H9 (cell line): ENCODE measurements around the gene EVL. TPM values are rescaled to one million over a fixed set of nuclear protein-coding genes. Genes with fewer than 3 reads are reported as not detected.
"Not testable (repeated sequence)": the region's sequence is repeated elsewhere in the genome, so short reads cannot be mapped to it uniquely, and the experiment has no call there.

Source experiments
- DNase-seq: peaks from one replicate; pipeline ENCODE4 v3.0.0-alpha.2; 2017
- H2AFZ ChIP-seq: one replicate; pipeline ENCODE4 v1.6.1; 2013; ENCODE audit warnings: mild to moderate bottlenecking, low read length, control low read depth, moderate library complexity
- H2AK5ac ChIP-seq: 2 replicates; pipeline ENCODE4 v1.6.1; 2013; ENCODE audit warnings: low read length, control low read depth, mixed read lengths; ENCODE audit not compliant: insufficient read length
- H2BK120ac ChIP-seq: one replicate; pipeline ENCODE4 v1.6.1; 2013; ENCODE audit warnings: low read depth, mild to moderate bottlenecking, low read length, control low read depth, inconsistent platforms; ENCODE audit not compliant: poor library complexity, severe bottlenecking
- H2BK12ac ChIP-seq: 2 replicates; pipeline ENCODE4 v1.6.1; 2013; ENCODE audit warnings: low read length, control low read depth, mixed read lengths, low read depth; ENCODE audit not compliant: insufficient read length
- H2BK15ac ChIP-seq: 2 replicates; pipeline ENCODE4 v1.6.1; 2013; ENCODE audit warnings: low read depth, low read length, control low read depth
- H2BK20ac ChIP-seq: one replicate; pipeline ENCODE4 v1.6.1; 2013; ENCODE audit warnings: low read depth, mild to moderate bottlenecking, low read length, control low read depth, inconsistent platforms; ENCODE audit not compliant: poor library complexity, severe bottlenecking
- H2BK5ac ChIP-seq: 2 replicates; pipeline ENCODE4 v1.6.1; 2013; ENCODE audit warnings: low read length, control low read depth, mixed read lengths; ENCODE audit not compliant: insufficient read length
- H3K14ac ChIP-seq: 2 replicates; pipeline ENCODE4 v1.6.1; 2013; ENCODE audit warnings: low read length, control low read depth; ENCODE audit not compliant: insufficient read depth
- H3K18ac ChIP-seq: 2 replicates; pipeline ENCODE4 v1.6.1; 2013; ENCODE audit warnings: low read depth, mild to moderate bottlenecking, mixed read lengths, low read length, control low read depth; ENCODE audit not compliant: insufficient read length
- H3K23ac ChIP-seq: 2 replicates; pipeline ENCODE4 v1.6.1; 2013; ENCODE audit warnings: low read length, control low read depth, mixed read lengths, low read depth; ENCODE audit not compliant: insufficient read length
- H3K23me2 ChIP-seq: 2 replicates; pipeline ENCODE4 v1.6.1; 2013; ENCODE audit warnings: low read depth, mild to moderate bottlenecking, mixed read lengths, low read length, control low read depth; ENCODE audit not compliant: insufficient read length, poor library complexity, severe bottlenecking
- H3K27ac ChIP-seq: 2 replicates; pipeline ENCODE4 v1.5.1; 2013; ENCODE audit warnings: low read length, control low read depth, mixed read lengths, low read depth; ENCODE audit not compliant: insufficient read length
- H3K27me3 ChIP-seq: 2 replicates; pipeline ENCODE4 v1.6.1; 2013; ENCODE audit warnings: low read length, control low read depth, inconsistent platforms; ENCODE audit not compliant: insufficient read depth
- H3K4ac ChIP-seq: 2 replicates; pipeline ENCODE4 v1.6.1; 2013; ENCODE audit warnings: low read depth, mild to moderate bottlenecking, control low read depth, inconsistent platforms, low read length, moderate library complexity
- H3K4me1 ChIP-seq: 2 replicates; pipeline ENCODE4 v1.6.1; 2013; ENCODE audit warnings: low read length, control low read depth, inconsistent platforms; ENCODE audit not compliant: insufficient read depth
- H3K4me2 ChIP-seq: 2 replicates; pipeline ENCODE4 v1.6.1; 2013; ENCODE audit warnings: low read length, control low read depth, mixed read lengths; ENCODE audit not compliant: insufficient read length, insufficient read depth
- H3K56ac ChIP-seq: 2 replicates; pipeline ENCODE4 v1.6.1; 2013; ENCODE audit warnings: low read depth, mild to moderate bottlenecking, mixed read lengths, low read length, control low read depth; ENCODE audit not compliant: insufficient read length
- H3K79me1 ChIP-seq: 2 replicates; pipeline ENCODE4 v1.6.1; 2013; ENCODE audit warnings: low read depth, mild to moderate bottlenecking, moderate library complexity, low read length, control low read depth, inconsistent platforms; ENCODE audit not compliant: insufficient read depth, poor library complexity, severe bottlenecking
- H3K79me2 ChIP-seq: 2 replicates; pipeline ENCODE4 v1.6.1; 2013; ENCODE audit warnings: low read length, control low read depth, inconsistent platforms; ENCODE audit not compliant: insufficient read depth
- H3K9ac ChIP-seq: 2 replicates; pipeline ENCODE4 v1.6.1; 2013; ENCODE audit warnings: low read length, control low read depth, mixed read lengths; ENCODE audit not compliant: insufficient read length; ENCODE audit errors: extremely low read depth
- H3K9me3 ChIP-seq: one replicate; pipeline ENCODE4 v1.6.1; 2013; ENCODE audit warnings: low read depth, low read length, inconsistent platforms; ENCODE audit not compliant: control insufficient read depth
- H3T11ph ChIP-seq: one replicate; pipeline ENCODE4 v1.6.1; 2013; ENCODE audit warnings: mild to moderate bottlenecking, low read length, control low read depth, inconsistent platforms
- H4K20me1 ChIP-seq: one replicate; pipeline ENCODE4 v1.6.1; 2013; ENCODE audit not compliant: control insufficient read depth, insufficient read length, insufficient read depth
- H4K5ac ChIP-seq: 2 replicates; pipeline ENCODE4 v1.6.1; 2013; ENCODE audit warnings: low read depth, mild to moderate bottlenecking, mixed read lengths, low read length, control low read depth; ENCODE audit not compliant: insufficient read length
- H4K8ac ChIP-seq: replicated peaks from 2 replicates; pipeline ENCODE4 v1.6.1; 2013; ENCODE audit warnings: low read length, control low read depth, mixed read lengths, low read depth; ENCODE audit not compliant: insufficient read length
- H4K91ac ChIP-seq: 2 replicates; pipeline ENCODE4 v1.6.1; 2013; ENCODE audit warnings: low read depth, mild to moderate bottlenecking, moderate library complexity, mixed read lengths, low read length, control low read depth; ENCODE audit not compliant: insufficient read length
- H3K27ac Mint-ChIP-seq, 3 experiments: 2 replicates in 2 of 3; 3 replicates in 1 of 3; pipeline ENCODE4 v1.8.0; 2020 to 2021; ENCODE audit warnings: mixed read lengths in 3 of 3, mild to moderate bottlenecking in 1 of 3, moderate library complexity in 1 of 3
- H3K27me3 Mint-ChIP-seq: 2 replicates; pipeline ENCODE4 v1.8.0; 2021; ENCODE audit warnings: low read depth, mild to moderate bottlenecking, moderate library complexity, mixed read lengths
- H3K36me3 Mint-ChIP-seq, 3 experiments: 2 replicates in 2 of 3; 3 replicates in 1 of 3; pipeline ENCODE4 v1.8.0; 2020 to 2021; ENCODE audit warnings: low read depth in 3 of 3, mixed read lengths in 3 of 3; ENCODE audit not compliant: insufficient read depth in 1 of 3
- H3K4me1 Mint-ChIP-seq, 2 experiments: 2 replicates each; pipeline ENCODE4 v1.8.0; 2020; ENCODE audit warnings: mixed read lengths in 2 of 2
- H3K4me3 Mint-ChIP-seq, 2 experiments: 2 replicates in 1 of 2; 3 replicates in 1 of 2; pipeline ENCODE4 v1.8.0; 2020 to 2021; ENCODE audit warnings: mild to moderate bottlenecking in 2 of 2, mixed read lengths in 2 of 2, moderate library complexity in 1 of 2
- H3K9me3 Mint-ChIP-seq, 2 experiments: 2 replicates in 1 of 2; 3 replicates in 1 of 2; pipeline ENCODE4 v1.8.0; 2020; ENCODE audit warnings: mild to moderate bottlenecking in 2 of 2, mixed read lengths in 2 of 2, moderate library complexity in 1 of 2
- CTCF ChIP-seq: fragments of 200-600 bp; sonication (generic); conservative IDR thresholded peaks from 3 replicates; pipeline ENCODE4 v1.8.0; 2021; ENCODE audit warnings: antibody characterized with exemption, mild to moderate bottlenecking
- WGBS: extraction: QIAGEN DNeasy Blood & Tissue Kit; methylation state at CpG from one replicate; pipeline ENCODE4 v1.1.7; 2013; ENCODE audit warnings: missing lambda C conversion rate, low lambda C conversion rate, mixed read lengths; ENCODE audit not compliant: insufficient read length; ENCODE audit errors: extremely low coverage; 5-methylcytosine and 5-hydroxymethylcytosine counted together
- total RNA-seq: library from RNA; stranded (reverse); gene quantifications from 2 replicates; pipeline ENCODE4 v1.2.1, GENCODE V29; 2021

The EVL gene
- total RNA-seq, 1 experiment from 2014 or later = 53.2 TPM

GRCh38 chr14:100156776-100157175 lies 91.6 kb downstream of the EVL start:
- H3K27me3 ChIP-seq = peaks cover 21% of the 10 kb centered on the region
- no peak overlapping the region for H3T11ph ChIP-seq

DNA sequence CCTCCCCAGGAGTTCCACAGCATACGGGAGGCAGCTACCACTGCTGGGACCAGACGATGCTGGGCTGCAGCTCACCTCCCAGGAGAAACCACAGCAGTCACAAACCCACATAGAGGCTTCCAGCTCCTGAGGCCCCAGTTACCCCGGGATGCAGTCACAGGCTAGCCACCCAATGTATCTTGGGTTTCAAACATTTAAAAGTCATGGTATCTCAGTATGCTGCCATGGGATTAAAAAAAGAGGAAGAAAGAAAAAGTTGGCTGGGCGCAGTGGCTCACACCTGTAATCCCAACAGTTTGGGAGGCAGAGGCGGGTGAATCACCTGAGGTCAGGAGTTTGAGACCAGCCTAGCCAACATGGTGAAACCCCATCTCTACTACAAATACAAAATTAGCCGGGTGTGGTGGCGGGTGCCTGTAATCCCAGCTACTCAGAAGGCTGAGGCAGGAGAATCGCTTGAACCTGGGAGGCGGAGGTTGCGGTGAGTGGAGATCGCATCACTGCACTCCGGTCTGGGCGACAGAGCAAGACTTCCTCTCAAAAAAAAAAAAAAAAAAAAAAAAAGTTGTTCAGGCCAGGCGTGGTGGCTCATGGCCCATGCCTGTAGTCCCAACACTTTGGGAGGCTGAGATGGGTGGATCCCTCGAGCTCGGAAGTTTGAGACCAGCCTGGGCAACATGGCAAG lies 92.5 kb downstream of the EVL start:
- not testable (repeated sequence) for H2AFZ ChIP-seq, H3K18ac ChIP-seq, H2BK15ac ChIP-seq, H2BK12ac ChIP-seq, H3K79me1 ChIP-seq, H3K4me2 ChIP-seq, H3K23ac ChIP-seq, H4K8ac ChIP-seq, H4K20me1 ChIP-seq, H3K23me2 ChIP-seq, H3K56ac ChIP-seq, H3T11ph ChIP-seq, H2AK5ac ChIP-seq, H3K79me2 ChIP-seq, H3K4ac ChIP-seq, H3K9me3 ChIP-seq, H2BK20ac ChIP-seq, DNase-seq, H3K14ac ChIP-seq, H4K91ac ChIP-seq, H3K4me1 ChIP-seq, H3K27ac Mint-ChIP-seq, H2BK120ac ChIP-seq, H3K9me3 Mint-ChIP-seq, H2BK5ac ChIP-seq, H4K5ac ChIP-seq, H3K9ac ChIP-seq, H3K36me3 Mint-ChIP-seq, H3K27ac ChIP-seq
- Mint-ChIP-seq H3K27me3 (peaks cover 72% of the 10 kb centered on the region), H3K4me3 (peak overlapping the region in 1 of 2 experiments; percentile 65; a peak in 1 of 5 replicates), H3K4me1 (peaks cover 5 to 20% of the 10 kb centered on the region in 2 experiments)
- WGBS = no CpG with 5 or more reads among the region's 16 CpGs
- peaks cover 21% of the 10 kb centered on the region for H3K27me3 ChIP-seq

More at GRCh38 chr14:100156776-100157175, 91.6 kb downstream of the EVL start:
- no peak overlapping the region for H2BK120ac ChIP-seq
- Mint-ChIP-seq H3K27ac (no peak overlapping the region), H3K9me3 (peaks cover 6% of the 10 kb centered on the region in 2 experiments; a peak in 4 of 5 replicates), H3K36me3 (peaks cover 0 to 3% (median 0%) of the 10 kb centered on the region in 3 experiments; a peak in 2 of 7 replicates), H3K27me3 (peaks cover 74% of the 10 kb centered on the region), H3K4me1 (peaks cover 5 to 20% of the 10 kb centered on the region in 2 experiments), H3K4me3 (no peak overlapping the region; a peak in 1 of 5 replicates)
- H3K14ac ChIP-seq = no peak overlapping the region
- no peak overlapping the region for H4K91ac ChIP-seq
- H2BK5ac ChIP-seq = no peak overlapping the region
- no peak overlapping the region for H4K5ac ChIP-seq
- no peak overlapping the region for H3K4ac ChIP-seq
- no peak overlapping the region for H3K56ac ChIP-seq
- no peaks in the 10 kb centered on the region for H3K79me2 ChIP-seq
- no peak for DNase-seq
- H3K9ac ChIP-seq = no peak overlapping the region
- WGBS = no CpG with 5 or more reads among the region's 6 CpGs
- no peaks in the 10 kb centered on the region for H4K20me1 ChIP-seq
- no peak overlapping the region for H2BK12ac ChIP-seq
- no peak for TF ChIP-seq CTCF
- H2BK15ac ChIP-seq = no peak overlapping the region
- no peak overlapping the region for H2AK5ac ChIP-seq
- no peaks in the 10 kb centered on the region; the same call in 1 of the 2 replicates for H3K4me1 ChIP-seq
- H3K79me1 ChIP-seq = no peaks in the 10 kb centered on the region
- H2BK20ac ChIP-seq = no peak overlapping the region
- H4K8ac ChIP-seq = no peak overlapping the region
- no peak overlapping the region for H3K27ac ChIP-seq
- no peak overlapping the region for H3K18ac ChIP-seq
- peaks cover 3% of the 10 kb centered on the region for H3K23me2 ChIP-seq
- no peak overlapping the region for H3K4me2 ChIP-seq
- no peaks in the 10 kb centered on the region for H3K9me3 ChIP-seq
- no peak overlapping the region for H3K23ac ChIP-seq
- H2AFZ ChIP-seq = no peak overlapping the region
